Measurements from ENCODE around the gene MMADHC.
A peak's percentile ranks its signal among the peaks of the same experiment; 100 is the strongest.

MMADHC gene

GRCh38 chr2:149585166-149585885 lies 2.2 kb downstream of the MMADHC start:
- no peak for TF ChIP-seq CTCF (conservative IDR thresholded peaks at IDR 0.05; ENCODE audit: low read depth)
- no peak overlapping the region for H3K27ac ChIP-seq
- POLR2A ChIA-PET (ENCODE audit: low non-redundant PET), result no interaction called here
- DNase-seq (ENCODE audit: low spot score), result no peak
- CTCF ChIA-PET, result interaction anchor here (0.6 kb wide), 1 partner anchor 24 kb away, joined by 5 read pairs; no protein-coding TSS in a partner anchor

- no peak for DNase-seq (ENCODE audit: low spot score)
- no peak overlapping the region for H3K27ac ChIP-seq
- ChIA-PET CTCF (interaction anchor here (0.7 kb wide), 1 partner anchor 19 kb away, joined by 3 read pairs; no protein-coding TSS in a partner anchor), POLR2A (ENCODE audit: low non-redundant PET) (no interaction called here)
- TF ChIP-seq CTCF (conservative IDR thresholded peaks at IDR 0.05; ENCODE audit: low read depth), result no peak
These were observed 7.3 kb downstream of the MMADHC start for GRCh38 chr2:149579972-149580882.

- ChIA-PET CTCF (interaction anchor here (0.6 to 0.7 kb wide), 2 partner anchors 295 to 599 kb away, joined by 3 read pairs; no protein-coding TSS in a partner anchor), POLR2A (ENCODE audit: low non-redundant PET) (no interaction called here)
- H3K27ac ChIP-seq, result no peak overlapping the region
- DNase-seq (ENCODE audit: low spot score), result no peak
- TF ChIP-seq CTCF (conservative IDR thresholded peaks at IDR 0.05; ENCODE audit: low read depth), result no peak
These were observed 10.3 kb downstream of the MMADHC start for GRCh38 chr2:149577269-149577668.

GRCh38 chr2:149575752-149576151 lies 11.8 kb downstream of the MMADHC start:
- TF ChIP-seq CTCF (conservative IDR thresholded peaks at IDR 0.05; ENCODE audit: low read depth), result no peak
- DNase-seq (ENCODE audit: low spot score), result no peak
- H3K27ac ChIP-seq, result no peak overlapping the region
- ChIA-PET POLR2A (ENCODE audit: low non-redundant PET) (no interaction called here), CTCF (interaction anchor here (0.6 kb wide), 1 partner anchor 1586 kb away, joined by 3 read pairs; no protein-coding TSS in a partner anchor)

- CTCF ChIA-PET, result no interaction called here
- no peak for TF ChIP-seq CTCF (conservative IDR thresholded peaks at IDR 0.05; ENCODE audit: low read depth)
- H3K27ac ChIP-seq, result no peak overlapping the region
- DNase-seq (ENCODE audit: low spot score), result no peak
- POLR2A ChIA-PET (ENCODE audit: low non-redundant PET), result no interaction called here
These were observed 12.3 kb downstream of the MMADHC start for GRCh38 chr2:149575277-149575676.

GRCh38 chr2:149573760-149574159 lies 13.8 kb downstream of the MMADHC start:
- ChIA-PET POLR2A (ENCODE audit: low non-redundant PET) (no interaction called here), CTCF (interaction anchor here (0.5 to 1.5 kb wide), 7 partner anchors 90 to 1454 kb away, joined by 3 to 5 read pairs (median 3); no protein-coding TSS in a partner anchor)
- TF ChIP-seq CTCF (conservative IDR thresholded peaks at IDR 0.05; ENCODE audit: low read depth), result peak; percentile 48
- DNase-seq (ENCODE audit: low spot score), result no peak
- H3K27ac ChIP-seq, result no peak overlapping the region

Measured in RWPE1 (cell line).